ENCODE data around the gene RICTOR. TPM values are rescaled to one million over a fixed set of nuclear protein-coding genes. Genes with fewer than 3 reads are reported as not detected.

Gene RICTOR
- total and polyA plus RNA-seq, 9 of the 15 experiments (the other 6 are each of a cell fraction or from before 2014, with no cell fraction given), result 13.9 to 46.6 (median 22.6) TPM

GRCh38 chr5:39119404-39120051 lies 45.3 kb upstream of the RICTOR start (continued):
- TF ChIP-seq ZNF592 (IDR thresholded peaks at IDR 0.05) (peak; percentile 78), SMARCA5 (IDR thresholded peaks at IDR 0.05) (peak; percentile 82; the same call in 1 of the 2 replicates), GATA2 (CRISPR knock-in tag; IDR thresholded peaks at IDR 0.05) (no peak), NFE2L1 (tag; IDR thresholded peaks at IDR 0.05; ENCODE audit: borderline replicate concordance, low read depth) (peak; percentile 88), U2AF1 (optimal IDR thresholded peaks at IDR 0.05; ENCODE audit: low read depth, low read length) (peak; percentile 16), MAFK (IDR thresholded peaks at IDR 0.05; ENCODE audit: low read length) (peak; percentile 88), IRF1 (CRISPR knock-in tag; IDR thresholded peaks at IDR 0.05; ENCODE audit: borderline replicate concordance) (no peak), MAFF (IDR thresholded peaks at IDR 0.05; ENCODE audit: low read length) (peak; percentile 91), PKNOX1 (IDR thresholded peaks at IDR 0.05) (peak; percentile 57), NFE2 (IDR thresholded peaks at IDR 0.05; ENCODE audit: low read depth) (peak; percentile 88), ZNF217 (CRISPR knock-in tag; IDR thresholded peaks at IDR 0.05) (no peak), NFIC (IDR thresholded peaks at IDR 0.05) (0 out of 2 replicates have a peak, but pooled peaks have one; percentile 5), SMARCC2 (IDR thresholded peaks at IDR 0.05; ENCODE audit: low read depth) (peak; percentile 80; the same call in 1 of the 2 replicates), ARNT (IDR thresholded peaks at IDR 0.05) (peak in 1 of 2 experiments; percentile 36; a peak in 2 of 4 replicates), MAFG (tag; conservative IDR thresholded peaks at IDR 0.05) (peak; percentile 97), BRD9 (IDR thresholded peaks at IDR 0.05; ENCODE audit: low read depth, partially characterized antibody) (peak; percentile 10), EP300 (IDR thresholded peaks at IDR 0.05; ENCODE audit: low read length) (peak; percentile 53; the same call in 1 of the 2 replicates), PHB (CRISPR knock-in tag; IDR thresholded peaks at IDR 0.05) (no peak)
